NCI-H524 (cell line): ENCODE results near the gene CCDC116.
"Not testable (repeated sequence)": the region's sequence is repeated elsewhere in the genome, so short reads cannot be mapped to it uniquely, and the experiment has no call there.

Source experiments
- DNase-seq, 2 experiments: peaks; one replicate each; lab custom pipeline; 2025; lab: John Stamatoyannopoulos, UW

The CCDC116 gene

DNA sequence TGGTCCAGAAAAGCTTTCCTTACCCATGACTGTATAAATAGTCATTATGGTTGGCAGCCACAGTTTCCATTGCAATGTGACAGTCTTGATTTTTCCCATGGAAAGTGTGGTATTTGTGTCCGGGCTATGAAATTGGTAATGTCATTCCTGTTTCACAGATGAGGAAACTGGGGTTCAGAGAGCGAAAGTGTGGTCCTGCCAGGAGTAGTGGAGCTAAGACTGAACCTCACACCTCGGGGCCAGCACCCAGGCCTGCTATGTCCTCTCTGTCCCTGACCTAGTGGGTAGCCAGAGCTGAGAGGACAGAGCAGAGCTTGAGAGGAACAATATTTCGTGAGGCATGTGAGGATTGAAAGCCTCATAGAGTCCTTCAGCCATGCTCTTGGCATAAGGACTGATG, 1.5 kb upstream of the CCDC116 start:
- DNase-seq: no peak

DNA sequence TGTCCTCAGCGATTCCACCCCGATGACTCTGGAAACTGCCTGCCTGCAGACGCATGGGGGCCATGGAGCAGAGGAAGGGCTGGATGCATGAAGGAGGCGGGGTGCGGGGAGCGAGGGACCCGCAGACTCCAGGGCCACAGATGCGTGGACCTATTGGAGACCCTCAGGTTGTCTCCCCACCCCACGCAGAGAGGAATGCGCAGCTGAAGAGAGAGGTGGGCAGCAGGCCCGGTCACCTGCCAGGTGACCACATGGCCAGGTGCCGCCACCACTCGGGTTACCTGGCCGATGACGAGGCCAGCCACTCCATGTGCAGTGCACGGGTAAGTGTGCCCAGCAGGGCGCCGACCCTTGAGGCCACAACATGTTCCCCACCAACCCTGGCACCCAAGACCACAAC, 371 bp downstream of the CCDC116 start:
- DNase-seq: no peak

DNA sequence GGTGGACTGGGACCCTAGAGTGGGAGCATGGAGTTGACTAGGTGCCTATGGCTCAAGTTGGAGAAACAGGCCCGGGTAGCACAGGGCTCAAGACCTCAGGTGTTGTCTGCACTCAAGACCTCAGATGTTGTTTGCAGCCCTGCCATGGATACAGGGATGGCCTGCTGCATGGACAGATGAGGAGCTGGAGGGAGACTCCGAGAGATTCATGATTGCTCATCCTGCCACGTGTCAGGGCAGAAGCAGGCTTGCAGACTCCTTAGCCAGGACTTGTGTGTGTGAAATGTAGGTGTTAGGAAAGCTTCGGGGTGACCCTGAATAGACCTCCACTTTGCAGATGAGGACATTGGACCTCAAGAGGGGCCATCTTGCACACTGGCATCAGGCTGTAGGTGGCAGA, 921 bp downstream of the CCDC116 start:
- DNase-seq: no peak

DNA sequence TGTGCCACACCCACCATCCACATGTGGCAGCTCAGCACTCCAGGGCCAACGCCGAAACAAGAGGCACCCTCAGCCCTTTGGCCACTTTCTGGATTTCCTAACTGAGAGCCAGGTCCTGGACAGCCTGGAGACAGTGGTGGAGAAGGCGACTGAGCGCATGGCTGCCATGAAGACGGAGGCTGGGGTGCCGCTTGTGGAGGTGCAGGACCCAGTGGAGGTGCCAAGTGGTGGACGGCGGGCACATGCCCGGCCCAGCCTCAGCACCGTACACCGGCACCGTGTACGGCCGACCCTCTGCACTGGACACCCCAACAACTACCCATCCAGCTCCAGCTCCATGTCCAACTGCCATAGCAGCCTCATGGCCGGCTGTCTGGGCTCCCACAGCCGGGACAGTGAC, 1.5 kb downstream of the CCDC116 start:
- DNase-seq: no peak

DNA sequence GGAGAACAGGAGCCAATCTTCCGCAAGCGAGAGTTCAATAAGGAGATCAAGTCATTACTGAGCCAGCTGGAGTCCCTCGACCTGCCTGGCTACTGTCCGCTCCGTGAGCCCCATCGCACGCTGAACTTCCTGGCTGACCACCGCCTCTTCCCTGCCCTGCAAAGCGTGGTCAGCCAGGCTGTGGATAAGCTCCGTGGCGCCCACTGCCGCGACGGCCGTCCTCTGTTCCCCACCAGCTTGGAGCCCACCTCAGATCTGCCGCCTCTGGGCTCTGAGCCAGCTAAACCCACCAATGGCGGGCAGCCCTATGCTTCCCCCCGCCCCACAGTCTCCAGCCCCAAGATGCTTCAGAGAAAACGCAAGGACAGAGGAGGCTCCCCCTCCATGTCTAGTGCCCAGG, 2.3 kb downstream of the CCDC116 start:
- DNase-seq: no peak

DNA sequence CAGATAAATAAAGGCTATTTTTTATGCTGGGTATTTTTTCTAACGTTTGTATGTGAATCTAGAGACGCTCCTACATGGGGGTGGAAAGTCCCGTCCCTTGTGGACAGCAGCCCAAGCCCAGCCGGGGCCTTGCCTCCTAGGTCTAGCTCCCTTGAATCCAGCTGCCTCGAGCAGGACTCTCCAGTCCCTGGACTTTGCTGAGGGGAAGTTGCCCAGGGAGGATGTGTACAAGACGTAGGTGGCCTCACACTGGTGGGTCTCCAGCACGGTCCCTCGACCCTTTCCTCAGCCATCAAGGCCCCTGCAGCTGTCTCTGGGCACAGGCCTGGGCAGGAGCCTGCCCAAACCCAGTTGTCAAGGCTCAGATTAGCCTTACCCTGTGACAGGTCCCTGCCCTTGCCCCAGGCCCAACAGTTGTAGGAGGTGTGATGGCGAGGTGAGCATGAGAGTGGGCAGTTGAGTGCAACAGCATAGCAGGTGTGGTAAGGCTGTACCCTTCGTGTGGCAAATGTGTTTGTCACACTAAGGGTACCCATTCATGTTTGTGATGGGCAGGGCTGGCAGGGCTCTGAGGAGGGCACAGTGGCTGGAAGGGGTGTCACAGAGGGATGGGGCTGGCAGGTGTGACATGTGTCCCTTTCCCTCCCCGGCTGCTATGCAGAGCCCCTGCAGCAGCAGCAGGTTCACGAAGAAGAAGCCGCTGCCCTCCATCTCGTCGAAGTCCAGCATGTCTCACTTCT, 3.4 kb downstream of the CCDC116 start:
- no peak for DNase-seq

DNA sequence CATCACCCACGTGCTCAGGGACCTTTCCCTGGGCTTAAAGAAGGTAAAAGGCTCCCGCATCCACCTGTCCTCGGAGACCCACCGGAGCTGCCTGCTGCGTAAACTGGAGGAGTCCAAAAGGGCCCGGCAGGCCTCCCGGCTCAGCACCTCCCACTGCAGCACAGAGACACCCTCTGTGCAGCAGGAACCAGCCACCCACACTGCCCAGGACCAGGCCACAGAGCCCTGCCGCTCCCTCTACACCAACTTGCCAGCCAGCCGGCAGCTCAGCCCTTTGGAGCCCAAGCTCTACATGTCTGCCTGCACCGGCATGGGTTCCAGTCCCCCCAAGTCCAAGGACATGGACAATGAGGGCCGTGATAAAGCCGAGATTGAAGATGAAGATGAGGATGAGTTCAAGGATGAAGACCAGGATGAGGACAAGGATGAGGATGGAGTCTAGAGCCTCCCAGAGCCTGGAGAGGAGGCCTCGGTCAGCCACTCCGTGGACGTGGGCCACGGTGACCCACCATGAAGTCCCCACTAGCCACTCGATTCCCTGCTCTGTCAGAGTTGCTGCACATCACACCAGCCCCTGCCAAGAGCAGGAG, 4.2 kb downstream of the CCDC116 start:
- DNase-seq: no peak

DNA sequence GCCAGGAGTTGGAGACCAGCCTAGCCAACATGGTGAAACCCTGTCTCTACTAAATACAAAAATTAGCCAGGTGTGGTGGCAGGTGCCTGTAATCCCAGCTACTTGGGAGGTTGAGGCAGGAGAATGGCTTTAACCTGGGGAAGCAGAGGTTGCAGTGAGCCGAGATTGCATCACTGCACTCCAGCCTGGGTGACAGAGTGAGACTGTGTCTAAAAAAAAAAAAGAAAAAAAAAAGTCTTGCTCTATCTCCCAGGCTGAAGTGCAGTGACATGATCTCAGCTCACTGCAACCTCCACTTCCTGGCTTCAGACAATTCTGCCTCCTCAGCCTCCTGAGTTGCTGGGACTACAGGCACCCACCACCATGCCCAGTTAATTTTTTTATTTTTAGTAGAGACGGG, 4.9 kb downstream of the CCDC116 start:
- not testable (repeated sequence) for DNase-seq

DNA sequence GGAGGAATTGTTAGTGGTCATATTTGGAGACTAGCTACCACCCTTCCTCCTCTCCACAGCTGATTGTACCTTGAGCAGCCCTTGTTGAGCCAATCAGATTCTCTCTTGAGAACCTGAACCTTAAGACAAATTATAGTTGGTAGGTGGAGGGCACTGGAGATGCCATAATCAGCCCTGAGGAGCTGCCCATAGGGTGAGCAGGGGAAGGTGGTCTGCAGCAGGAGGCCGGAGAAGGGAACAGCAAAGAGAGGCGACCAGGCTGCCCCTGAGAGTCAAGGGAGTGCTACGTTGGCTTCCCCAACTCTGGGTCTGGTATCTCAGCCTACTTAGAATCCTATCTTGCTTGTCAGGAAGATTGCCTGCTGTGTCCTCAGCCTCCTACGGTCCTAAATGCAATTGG, 6.8 kb downstream of the CCDC116 start:
- no peak for DNase-seq

DNA sequence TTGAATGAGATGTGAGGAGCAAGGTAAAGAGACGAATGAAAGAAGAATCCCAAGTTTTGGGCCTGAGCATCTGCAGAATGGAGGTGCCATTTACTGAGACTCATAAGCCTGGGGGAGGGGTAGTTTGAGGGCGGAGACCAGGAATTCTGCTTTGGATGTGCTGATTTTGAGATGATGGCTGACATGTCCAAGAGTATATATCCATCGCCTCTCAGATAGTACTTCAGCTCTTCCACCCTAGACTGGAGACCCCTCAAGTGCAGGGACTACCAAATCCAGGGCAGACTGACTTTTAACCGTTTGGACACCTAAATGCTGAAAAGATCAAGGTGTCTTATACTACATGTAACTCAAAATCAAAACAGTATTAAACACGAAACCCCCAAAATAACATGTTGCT, 8.2 kb downstream of the CCDC116 start:
- DNase-seq: no peak

DNA sequence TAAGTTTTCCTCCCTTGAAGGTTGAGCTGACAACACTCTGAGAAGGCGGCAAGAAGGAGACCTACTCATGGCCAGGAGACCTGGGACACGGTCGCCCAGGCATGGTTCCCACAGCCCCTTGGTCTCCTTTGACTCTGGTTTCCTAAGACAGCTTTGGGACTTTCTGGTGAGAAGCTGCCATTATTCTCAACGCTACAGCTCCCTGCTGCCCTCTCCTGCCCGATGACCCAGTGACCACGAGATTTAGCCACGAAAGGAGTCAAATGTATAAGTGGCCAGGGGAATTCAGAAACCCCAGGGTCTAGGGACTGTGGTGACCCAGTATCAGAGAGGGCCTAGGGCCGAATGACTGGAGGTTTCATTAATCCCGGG, 8.8 kb downstream of the CCDC116 start:
- DNase-seq: peak in 1 of 2 experiments; percentile 70

DNA sequence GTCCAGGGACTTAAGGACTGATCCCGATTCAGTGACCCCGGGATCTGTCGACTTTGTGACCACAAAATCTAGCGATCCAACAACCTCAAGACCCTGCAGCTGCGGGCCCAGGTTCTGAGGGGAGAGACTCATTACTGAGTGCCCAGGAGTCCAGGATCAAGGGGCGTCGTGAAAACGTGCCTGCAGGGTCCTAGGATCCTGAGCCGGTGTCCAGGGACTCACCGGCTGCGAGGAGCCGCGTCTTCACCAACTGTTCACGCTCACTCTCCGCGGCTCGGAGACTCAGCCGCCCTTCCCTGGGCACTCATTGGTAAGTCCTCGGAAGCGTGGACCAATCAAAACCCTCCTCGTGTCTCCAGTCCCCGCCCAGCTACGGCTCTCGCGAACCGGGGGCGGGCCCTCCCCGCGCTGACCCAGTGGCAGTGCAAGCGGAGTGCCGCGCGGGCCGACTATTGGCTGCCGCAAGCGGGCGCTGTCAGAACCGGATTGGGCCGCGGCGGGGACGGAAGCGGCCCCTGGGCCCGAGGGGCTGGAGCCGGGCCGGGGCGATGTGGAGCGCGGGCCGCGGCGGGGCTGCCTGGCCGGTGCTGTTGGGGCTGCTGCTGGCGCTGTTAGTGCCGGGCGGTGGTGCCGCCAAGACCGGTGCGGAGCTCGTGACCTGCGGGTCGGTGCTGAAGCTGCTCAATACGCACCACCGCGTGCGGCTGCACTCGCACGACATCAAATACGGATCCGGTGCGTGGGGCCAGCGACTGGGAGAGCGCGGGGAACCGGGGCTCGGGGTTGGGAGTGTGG, 9.4 kb downstream of the CCDC116 start, which contains the start of gene SDF2L1:
Gene SDF2L1, plus strand, starts transcription at position 514 of the 795 bp plus-strand sequence. Its CDS starts 35 bp downstream, at position 549.
- peak; percentile 97 to 99 for DNase-seq

DNA sequence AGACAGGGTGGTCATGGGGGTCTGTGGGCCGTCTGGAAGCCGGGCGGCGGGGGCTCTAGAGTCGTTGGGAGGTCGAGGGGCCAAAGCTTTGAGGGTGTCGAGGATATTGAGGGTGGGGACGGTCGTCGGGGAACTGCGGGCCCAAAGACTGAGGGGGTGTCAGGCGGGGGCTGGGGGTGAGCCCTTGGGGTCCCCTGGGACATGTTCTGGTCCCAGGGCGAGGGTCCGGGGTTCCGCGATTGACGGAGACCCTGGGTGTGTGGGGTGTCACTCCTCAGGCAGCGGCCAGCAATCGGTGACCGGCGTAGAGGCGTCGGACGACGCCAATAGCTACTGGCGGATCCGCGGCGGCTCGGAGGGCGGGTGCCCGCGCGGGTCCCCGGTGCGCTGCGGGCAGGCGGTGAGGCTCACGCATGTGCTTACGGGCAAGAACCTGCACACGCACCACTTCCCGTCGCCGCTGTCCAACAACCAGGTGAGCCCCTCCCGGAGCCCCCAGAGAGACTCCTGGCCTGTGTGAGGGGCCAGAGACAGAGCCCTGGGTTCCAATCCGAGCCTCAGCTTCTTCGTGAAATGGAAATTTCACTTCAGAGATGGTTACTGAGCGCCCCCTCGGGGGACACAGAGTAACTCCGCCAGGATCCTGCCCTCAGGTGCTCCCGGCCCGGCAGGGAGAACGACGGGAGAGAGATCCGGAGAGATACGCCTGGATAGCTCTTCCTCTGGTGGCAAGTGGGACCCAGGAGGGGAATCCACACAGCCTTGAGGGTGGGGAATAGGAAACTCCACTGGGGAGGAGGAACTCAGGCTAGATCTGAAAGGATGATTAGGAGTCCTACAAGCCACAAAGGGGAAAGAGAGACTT, 10.3 kb downstream of the CCDC116 start:
- peak; percentile 27 to 81 for DNase-seq

DNA sequence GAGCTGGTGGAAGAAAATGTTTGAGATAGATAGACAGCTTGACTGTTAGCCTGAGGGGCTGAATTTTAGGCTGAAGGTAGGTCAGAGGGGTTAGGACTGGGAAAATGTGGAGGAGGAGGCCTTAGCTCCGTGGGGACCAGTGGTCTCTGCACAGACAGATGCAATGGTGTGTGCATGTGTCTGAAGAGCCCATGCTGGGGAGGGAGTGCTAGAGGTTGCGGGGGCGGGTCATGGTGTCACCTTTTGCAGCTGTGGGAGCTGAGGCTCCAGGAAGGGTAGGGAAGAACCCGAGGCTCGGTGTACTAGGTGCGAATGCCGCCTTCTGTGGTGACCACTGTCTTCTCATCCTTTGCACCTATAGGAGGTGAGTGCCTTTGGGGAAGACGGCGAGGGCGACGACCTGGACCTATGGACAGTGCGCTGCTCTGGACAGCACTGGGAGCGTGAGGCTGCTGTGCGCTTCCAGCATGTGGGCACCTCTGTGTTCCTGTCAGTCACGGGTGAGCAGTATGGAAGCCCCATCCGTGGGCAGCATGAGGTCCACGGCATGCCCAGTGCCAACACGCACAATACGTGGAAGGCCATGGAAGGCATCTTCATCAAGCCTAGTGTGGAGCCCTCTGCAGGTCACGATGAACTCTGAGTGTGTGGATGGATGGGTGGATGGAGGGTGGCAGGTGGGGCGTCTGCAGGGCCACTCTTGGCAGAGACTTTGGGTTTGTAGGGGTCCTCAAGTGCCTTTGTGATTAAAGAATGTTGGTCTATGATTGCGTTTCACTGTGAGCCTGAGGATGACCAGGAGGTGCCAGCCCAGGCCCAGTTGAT, 11.2 kb downstream of the CCDC116 start:
- DNase-seq: no peak

DNA sequence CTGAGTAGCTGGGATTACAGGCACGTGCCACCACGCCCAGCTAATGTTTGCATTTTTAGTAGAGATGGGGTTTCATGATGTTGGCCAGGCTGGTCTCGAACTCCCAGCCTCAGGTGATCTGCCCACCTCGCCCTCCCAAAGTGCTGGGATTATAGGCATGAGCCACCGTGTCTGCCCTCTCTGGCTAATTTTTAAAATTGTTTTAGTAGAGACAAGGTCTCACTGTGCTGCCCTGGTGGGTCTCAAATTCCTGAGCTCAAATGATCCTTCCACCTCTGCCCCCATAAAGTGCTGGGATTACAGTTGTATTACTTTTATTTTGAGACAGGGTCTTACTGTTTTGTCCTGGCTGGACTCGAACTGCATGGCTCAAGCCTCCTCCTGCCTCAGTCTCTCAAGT, 13.0 kb downstream of the CCDC116 start:
- not testable (repeated sequence) for DNase-seq

DNA sequence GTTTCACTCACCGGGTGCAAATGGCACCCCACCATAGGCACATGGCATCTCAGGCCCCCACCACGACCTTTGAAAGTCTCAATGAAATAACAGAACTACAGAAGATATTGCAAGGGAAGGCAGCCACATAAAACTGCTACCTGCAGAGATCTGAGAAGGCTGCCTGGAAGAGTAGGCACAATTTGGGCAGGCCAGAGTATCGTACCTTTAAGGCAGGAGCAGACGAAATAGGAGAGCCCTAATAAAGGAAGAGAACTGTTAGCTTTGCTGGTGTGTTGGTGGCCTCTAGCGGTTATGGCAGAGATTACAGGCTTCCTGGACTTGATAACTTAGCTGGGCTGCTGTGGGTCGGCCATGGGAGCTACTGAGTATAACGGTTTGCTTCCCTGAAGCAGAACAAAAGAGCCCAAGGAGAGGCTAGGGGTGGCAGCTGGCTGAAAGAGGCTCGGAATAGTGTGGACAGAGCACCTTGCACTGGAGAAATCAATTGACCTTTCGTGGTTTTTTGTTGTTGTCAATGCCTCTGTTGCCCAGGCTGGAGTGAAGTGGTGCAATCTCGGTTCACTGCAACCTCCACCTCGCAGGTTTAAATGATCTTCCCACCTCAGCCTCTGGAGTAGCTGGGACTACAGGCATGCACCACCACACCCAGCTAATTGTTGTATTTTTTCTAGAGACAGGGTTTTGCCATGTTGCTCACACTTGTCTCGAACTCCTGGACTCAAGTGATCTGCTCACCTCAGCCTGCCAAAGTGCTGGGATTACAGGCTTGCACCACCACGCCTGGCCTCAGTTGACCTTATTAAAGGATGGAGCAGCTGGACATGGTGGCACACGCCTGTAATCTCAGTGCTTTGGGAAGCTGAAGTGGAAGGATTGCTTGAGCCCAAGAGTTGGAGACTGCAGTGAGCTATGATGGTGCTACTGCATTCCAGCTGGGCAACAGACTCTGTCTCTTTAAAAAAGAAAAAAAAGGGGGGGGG, 14.3 kb downstream of the CCDC116 start:
- peak; percentile 69 to 87 for DNase-seq

DNA sequence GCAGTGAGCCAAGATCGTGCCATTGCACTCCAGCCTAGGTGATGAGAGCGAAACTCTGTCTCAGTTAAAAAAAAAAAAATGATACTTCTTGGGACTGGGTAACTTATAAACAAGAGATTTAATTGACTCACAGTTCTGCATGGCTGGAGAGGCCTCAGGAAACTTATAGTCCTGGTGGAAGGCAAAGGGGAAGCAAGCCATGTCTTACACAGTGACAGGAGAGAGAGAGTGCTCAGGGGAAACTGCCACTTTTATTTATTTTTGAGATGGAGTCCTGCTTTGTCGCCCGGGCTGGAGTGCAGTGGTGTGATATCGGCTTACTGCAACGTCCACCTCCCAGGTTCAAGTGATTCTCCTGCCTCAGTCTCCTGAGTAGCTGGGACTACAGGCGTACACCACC, 17.7 kb downstream of the CCDC116 start:
- DNase-seq: no peak

DNA sequence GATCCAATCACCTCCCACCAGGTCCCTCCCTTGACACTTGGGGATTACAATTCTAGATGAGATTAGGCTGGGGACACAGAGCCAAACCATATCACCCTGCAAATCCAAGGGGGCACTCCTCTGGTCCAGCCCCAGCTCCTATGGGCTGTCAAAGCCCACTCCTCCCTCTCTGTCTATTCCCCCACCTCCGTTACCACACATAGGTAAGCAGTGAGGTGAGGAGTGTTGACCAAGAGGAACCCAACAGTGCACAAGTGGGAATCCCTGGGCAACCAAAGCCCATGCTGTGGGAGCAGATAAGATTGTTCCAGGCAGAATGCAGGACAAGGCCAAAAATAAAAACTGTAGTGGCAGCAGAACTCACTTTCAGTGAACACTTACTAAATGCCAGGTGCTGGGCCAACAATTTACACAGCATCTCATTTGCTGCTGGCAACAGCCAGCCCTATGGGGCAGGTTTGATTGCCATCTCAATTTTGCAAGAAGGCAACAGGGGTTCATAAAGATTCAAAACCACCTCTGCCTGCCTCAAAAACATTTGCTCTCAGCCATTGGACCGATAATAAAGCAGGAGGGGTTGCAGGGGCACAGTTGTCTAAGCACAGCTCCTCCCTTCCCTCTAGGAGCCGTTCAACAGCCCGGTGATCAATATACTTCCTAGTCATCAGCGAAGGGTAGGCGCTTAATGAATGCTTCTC, 18.4 kb downstream of the CCDC116 start:
- peak in 1 of 2 experiments; percentile 51 for DNase-seq

DNA sequence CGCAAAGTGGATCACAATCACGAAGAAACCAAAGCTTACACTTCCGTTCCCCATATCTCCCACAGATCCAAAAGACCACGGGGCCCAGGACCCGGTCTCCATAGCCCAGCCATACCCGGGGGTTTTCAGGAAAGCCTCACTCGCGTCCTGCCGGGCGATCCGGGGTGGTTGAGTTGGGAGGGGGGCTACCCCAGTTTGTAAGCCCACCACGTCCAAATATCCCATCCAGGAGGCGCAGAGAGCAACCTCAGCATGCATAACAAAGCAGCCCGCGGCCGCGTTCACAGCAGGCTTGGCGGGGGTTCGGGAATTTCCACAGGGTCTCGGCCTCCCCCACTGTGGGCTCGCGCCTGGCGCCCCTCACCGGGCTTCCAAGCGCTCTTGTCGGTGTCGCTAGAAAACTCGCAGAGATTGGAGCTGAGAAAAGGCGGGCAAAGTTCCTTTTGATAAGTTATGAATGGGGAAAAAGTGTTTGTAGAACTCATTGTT, 19.0 kb downstream of the CCDC116 start:
- DNase-seq: no peak
